Panc1 (cell line): ENCODE data around the gene CHD6.

ENCODE experiments used
- POLR2AphosphoS5 ChIP-seq: IDR thresholded peaks from 2 replicates; pipeline ENCODE4 v1.6.1; 2012; ENCODE audit warnings: mild to moderate bottlenecking, low read depth, low read length, moderate library complexity
- SIN3A ChIP-seq: IDR thresholded peaks from 2 replicates; pipeline ENCODE4 v1.6.1; 2012; ENCODE audit warnings: low read depth, mild to moderate bottlenecking, low read length, moderate library complexity, borderline replicate concordance; ENCODE audit not compliant: insufficient read depth
- TCF7L2 ChIP-seq: IDR thresholded peaks from 2 replicates; pipeline ENCODE4 v1.6.1; 2011; ENCODE audit warnings: mild to moderate bottlenecking, low read depth, low read length, inconsistent platforms
- TF ChIP-seq, protein P1 (sequence below): fragments of 450-650 bp; IDR thresholded peaks from 2 replicates; pipeline ENCODE4 v1.5.1; 2017; ENCODE audit warnings: mild to moderate bottlenecking

DNA sequence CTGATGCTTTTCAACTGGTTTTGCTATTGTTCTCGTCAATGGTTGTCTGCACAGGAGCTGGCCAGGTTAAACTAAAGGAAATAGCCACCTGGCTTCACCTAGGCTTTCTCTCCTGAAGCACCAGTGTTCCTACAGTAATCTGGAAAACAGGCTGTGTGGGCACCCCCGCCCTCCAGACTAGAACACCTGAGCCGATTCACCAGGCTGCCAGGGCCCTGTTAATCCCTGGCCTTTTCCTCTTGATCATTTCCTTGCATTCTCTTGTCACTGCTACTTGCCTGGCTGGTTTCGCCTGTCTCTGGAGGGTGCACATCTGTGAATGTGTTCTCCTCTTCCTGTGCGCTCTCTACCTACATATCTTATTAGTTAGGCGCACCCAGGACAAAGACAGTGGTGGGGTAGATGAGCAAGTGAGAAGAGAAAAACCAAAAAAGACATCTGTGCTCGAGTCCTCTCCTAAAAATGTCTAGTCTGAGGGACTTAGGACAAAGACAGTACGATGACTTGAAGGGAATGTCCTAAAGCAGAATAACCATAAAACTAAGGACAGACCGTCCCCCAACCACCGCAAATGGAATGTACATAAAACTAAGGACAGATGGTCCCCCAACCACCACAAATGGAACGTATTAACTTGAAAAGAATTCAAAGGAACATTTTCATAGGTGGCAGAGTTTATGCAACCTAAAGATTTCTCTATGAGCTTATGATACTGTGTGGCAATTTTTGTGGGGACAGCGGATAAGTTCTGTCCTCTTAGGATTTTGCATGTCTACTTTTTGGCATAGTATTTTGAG, 205.7 kb downstream of the CHD6 start:
- TF ChIP-seq, protein P1, sequence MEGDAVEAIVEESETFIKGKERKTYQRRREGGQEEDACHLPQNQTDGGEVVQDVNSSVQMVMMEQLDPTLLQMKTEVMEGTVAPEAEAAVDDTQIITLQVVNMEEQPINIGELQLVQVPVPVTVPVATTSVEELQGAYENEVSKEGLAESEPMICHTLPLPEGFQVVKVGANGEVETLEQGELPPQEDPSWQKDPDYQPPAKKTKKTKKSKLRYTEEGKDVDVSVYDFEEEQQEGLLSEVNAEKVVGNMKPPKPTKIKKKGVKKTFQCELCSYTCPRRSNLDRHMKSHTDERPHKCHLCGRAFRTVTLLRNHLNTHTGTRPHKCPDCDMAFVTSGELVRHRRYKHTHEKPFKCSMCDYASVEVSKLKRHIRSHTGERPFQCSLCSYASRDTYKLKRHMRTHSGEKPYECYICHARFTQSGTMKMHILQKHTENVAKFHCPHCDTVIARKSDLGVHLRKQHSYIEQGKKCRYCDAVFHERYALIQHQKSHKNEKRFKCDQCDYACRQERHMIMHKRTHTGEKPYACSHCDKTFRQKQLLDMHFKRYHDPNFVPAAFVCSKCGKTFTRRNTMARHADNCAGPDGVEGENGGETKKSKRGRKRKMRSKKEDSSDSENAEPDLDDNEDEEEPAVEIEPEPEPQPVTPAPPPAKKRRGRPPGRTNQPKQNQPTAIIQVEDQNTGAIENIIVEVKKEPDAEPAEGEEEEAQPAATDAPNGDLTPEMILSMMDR: no peak
- no peak for TF ChIP-seq SIN3A
- no peak for TF ChIP-seq POLR2AphosphoS5
- no peak for TF ChIP-seq TCF7L2
